Activated CD8-positive, alpha-beta memory T cell treated with anti-CD3 and anti-CD28 coated beads for 4 hours (primary cell): ENCODE data around the gene ESR2.
"Not testable (repeated sequence)": the region's sequence is repeated elsewhere in the genome, so short reads cannot be mapped to it uniquely, and the experiment has no call there.

Source experiments
- DNase-seq, 2 donors: peaks; one replicate each; pipeline ENCODE4 v3.0.0-alpha.2; 2020; ENCODE audit warnings: low read depth in 2 of 2

The ESR2 gene

DNA sequence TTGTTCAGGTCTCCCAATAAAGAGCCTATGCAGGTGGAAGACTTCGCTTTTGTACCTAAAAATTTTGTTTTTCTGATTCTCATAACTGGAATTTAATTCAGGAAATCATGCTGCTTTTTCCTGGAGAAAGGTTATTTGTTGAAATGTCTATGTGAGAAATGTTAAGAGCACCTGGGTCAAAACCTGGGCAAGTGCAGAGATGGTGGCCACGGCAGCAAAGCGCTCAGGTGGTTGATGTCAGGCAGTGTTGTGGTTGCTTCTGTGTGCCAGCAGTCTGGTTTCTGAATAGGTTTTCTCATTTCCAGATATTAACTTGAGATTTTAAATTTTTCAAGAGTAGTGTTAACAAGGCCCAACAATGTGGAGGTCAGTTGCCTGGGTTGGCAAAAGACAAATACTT lies 96.2 kb downstream of the ESR2 start:
- no peak for DNase-seq

- no peak for DNase-seq
These were observed 97.3 kb downstream of the ESR2 start for GRCh38 chr14:64196814-64197411.

- DNase-seq = no peak
These were observed 98.1 kb downstream of the ESR2 start for GRCh38 chr14:64196056-64196455.

GRCh38 chr14:64195199-64195598 lies 99.0 kb downstream of the ESR2 start:
- DNase-seq = no peak

DNA sequence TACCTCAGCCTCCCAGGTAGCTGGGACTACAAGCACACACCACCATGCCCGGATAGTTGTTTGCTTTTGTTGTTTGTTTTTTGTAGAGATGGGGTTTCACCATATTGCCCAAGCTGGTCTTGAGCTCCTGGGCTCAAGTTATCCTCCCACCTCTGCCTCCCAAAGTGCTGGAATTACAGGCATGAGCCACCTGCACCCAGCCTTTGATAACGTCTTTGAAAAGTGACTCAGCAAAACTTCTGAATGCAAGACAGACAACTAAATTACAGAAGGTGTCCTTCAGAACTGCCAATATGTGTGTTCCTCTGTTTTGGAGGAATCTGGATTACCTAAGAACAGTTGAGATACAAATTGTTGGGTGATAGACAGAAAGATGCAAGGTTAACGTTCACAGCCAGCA lies 99.8 kb downstream of the ESR2 start:
- DNase-seq = no peak

GRCh38 chr14:64193821-64194220 lies 100.3 kb downstream of the ESR2 start:
- DNase-seq = no peak

- DNase-seq = no peak
These were observed 102.4 kb downstream of the ESR2 start for GRCh38 chr14:64191756-64192155.

DNA sequence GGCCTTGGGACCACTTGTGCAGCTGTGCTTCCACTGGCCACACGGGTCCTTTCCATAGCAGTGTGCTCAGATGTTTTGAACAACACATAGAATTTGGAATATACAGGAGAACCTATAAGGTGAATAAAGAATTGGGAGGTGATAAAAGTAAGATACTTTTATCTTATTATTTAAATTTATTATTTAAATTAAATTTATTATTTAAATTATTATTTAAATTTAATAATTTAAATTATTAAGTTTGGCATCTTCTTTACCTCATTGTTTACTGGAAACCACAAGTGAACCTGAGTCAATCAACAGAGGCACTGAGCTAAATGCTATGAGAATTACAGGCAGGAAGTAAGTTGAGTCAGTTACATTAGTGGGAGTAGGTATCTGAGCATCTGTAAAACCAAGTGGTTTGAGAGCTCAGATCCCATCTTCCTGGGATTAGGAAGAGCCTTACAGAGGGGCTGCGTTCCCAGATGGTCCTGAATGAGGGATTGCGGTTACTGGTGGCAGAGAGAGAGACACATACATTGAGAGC lies 103.1 kb downstream of the ESR2 start:
- no peak for DNase-seq

DNA sequence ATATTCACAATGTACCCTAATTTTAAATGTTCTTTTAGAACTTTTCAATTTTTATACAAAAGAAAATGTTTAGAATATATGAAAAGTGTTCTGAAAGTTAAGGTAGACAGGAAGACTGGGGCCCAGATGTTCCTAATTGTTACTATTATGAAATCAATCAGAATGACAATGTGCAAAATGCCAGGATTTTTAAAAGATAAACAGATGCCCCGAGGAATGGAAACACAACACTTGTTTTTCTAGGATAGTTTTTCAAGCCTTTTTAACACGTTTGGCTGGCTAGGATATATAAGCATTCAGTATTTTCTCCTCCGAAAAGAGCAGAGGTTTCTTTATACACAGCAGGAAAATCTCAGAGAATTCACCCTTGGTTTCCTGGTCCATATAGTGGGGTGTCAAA lies 106.8 kb downstream of the ESR2 start:
- no peak for DNase-seq

GRCh38 chr14:64186231-64187129 lies 107.7 kb downstream of the ESR2 start:
- no peak for DNase-seq

- DNase-seq = no peak
These were observed 109.0 kb downstream of the ESR2 start for GRCh38 chr14:64185184-64185583.

- no peak for DNase-seq
These were observed 110.0 kb downstream of the ESR2 start for GRCh38 chr14:64184103-64184729.

DNA sequence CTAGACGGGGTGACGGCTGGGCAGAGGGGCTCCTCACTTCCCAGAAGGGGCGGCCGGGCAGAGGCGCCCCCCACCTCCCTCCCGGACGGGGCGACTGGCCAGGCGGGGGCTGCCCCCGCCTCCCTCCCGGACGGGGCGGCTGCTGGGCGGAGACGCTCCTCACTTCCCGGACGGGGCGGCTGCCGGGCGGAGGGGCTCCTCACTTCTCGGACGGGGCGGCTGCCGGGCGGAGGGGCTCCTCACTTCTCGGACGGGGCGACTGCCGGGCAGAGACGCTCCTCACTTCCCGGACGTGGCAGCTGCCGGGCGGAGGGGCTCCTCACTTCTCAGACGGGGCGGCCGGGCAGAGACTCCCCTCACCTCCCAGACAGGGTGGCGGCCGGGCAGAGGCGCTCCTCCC lies 111.3 kb downstream of the ESR2 start:
- DNase-seq = not testable (repeated sequence)

- no peak for DNase-seq
These were observed 115.4 kb downstream of the ESR2 start for GRCh38 chr14:64178814-64179213.

- DNase-seq = no peak
These were observed 117.8 kb downstream of the ESR2 start for GRCh38 chr14:64176330-64176729.

DNA sequence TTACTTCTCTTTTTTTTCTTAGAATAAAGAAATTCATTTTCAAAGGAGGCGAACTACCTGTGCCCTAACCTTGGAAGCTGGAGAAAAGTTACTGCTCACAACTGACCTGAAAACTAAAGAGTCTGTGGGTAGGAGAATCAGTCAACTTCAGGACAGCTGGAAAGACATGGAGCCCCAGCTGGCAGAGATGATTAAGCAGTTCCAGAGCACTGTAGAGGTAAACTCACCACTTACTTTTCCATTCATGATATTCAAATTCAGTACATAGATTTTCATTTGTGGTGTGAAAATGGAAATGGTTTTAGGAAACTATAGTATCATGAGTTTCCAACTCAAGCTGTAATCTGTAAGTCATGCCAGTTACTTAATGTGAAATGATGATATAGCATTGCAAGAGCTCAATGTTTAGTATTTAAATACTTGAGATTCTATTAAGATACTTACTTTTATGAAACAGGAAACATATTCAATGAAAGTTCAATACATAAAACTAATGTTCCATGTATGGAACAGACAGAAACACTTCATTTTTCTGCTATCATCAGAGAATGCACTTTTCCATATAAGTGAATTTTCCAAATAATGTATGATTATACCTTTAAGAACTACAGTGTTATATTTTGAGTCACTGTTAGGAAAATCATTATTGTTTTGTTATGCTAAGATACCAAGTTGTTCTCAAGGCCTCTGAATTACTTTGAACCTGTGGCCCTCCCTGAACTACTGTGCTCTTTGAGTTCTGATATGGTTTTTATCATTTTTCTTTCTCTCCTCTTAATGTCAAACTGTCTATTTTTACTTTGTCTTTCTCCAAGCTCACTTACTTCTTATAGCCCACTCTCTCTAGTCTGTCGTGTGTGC lies 119.0 kb downstream of the ESR2 start:
- DNase-seq = no peak

GRCh38 chr14:64170181-64170580 lies 124.0 kb downstream of the ESR2 start:
- no peak for DNase-seq

DNA sequence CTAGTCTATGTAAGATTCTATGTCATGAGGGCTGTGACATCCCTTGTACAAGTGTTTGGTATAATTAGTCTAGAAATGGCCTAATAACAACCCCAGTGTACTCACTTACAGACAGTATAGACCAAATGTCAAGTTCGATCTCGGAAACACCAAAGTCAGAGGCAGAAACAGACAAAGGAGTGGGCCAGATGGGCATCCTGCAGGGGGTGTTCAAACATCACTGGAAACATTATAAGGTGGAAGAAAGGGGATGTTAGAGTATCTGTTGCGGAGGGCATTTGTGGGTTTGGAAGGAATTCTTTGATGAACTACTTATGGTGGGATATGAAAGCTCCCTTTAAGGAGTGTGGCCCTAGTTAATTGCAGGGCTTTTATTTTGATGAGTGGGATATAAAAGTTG lies 134.6 kb downstream of the ESR2 start:
- DNase-seq = no peak

- DNase-seq = no peak
These were observed 135.6 kb downstream of the ESR2 start for GRCh38 chr14:64158608-64159007.

DNA sequence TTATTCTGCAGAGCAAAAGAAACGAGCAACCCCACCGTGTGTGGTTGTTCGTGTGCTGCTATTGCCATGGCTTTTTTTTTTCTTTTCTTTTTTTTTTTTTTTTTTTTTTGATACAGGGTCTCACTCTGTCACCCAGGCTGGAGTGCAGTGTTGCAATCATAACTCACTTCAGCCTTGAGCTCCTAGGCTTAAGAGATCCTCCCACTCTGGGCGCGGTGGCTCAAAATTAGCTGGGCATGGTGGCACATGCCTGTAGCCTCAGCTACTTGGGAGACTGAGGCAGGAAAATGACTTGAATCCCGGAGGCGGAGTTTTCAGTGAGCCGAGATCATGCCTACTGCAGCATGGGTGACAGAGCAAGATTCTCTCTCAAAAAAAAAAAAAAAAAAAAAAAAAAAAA lies 144.2 kb downstream of the ESR2 start:
- no peak for DNase-seq

DNA sequence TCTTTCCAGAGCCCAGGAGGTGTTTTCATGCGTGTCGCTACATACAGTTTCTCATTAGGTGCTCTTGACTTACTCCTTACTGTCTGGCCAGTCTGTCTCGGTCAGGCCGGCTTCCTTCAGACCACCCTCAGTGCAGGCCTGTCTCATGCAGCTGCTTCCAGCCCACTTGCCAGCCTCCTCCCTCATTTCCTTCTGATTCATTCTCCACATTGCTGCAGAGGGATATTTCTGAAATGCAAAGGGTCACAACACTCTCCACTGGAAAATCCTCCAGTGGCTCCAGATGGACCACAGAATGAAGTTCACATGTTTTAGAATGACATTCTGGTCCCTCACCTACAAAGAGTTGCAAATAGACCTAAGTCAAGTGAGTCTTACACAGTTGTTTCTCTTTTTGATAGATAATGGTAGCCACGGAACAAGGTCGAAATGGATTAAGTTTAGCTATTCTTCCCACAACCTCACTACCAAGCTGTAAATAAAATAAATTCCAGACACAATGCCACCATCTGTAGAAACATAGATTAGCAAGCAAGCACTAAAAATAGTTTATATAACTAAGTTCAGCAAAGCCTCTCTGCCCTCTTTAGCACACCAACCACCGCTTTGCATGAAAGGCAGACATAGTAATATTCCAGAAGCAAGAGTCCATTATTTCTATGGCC lies 146.9 kb downstream of the ESR2 start:
- no peak for DNase-seq
